Activated T-helper 1 cell treated with anti-CD3 and anti-CD28 coated beads, Interleukin-12 subunit alpha, Interleukin-12 subunit beta, Interleukin-2, Interleukin-4 antibody, amounts not matched to agents 30 ng/mL and 10 ng/mL and 1 ng/mL, durations not matched to agents 14 hours and 24 hours and 36 hours (primary cell): Measurements from ENCODE around the gene RNF166. TPM values are rescaled to one million over a fixed set of nuclear protein-coding genes. Genes with fewer than 3 reads are reported as not detected.
A peak's percentile ranks its signal among the peaks of the same experiment; 100 is the strongest.
"Not testable (repeated sequence)": the region's sequence is repeated elsewhere in the genome, so short reads cannot be mapped to it uniquely, and the experiment has no call there.

Experiments
- DNase-seq: peaks from one replicate; pipeline ENCODE4 v3.0.0; 2021; ENCODE audit warnings: low spot score
- H3K27ac Mint-ChIP-seq: one replicate; pipeline ENCODE4 v1.8.0; 2021; ENCODE audit warnings: mild to moderate bottlenecking, mixed read lengths
- H3K27me3 Mint-ChIP-seq: one replicate; pipeline ENCODE4 v1.8.0; 2022; ENCODE audit warnings: mild to moderate bottlenecking, moderate library complexity, mixed read lengths; ENCODE audit not compliant: insufficient read depth
- H3K36me3 Mint-ChIP-seq: one replicate; pipeline ENCODE4 v1.8.0; 2021; ENCODE audit warnings: low read depth, mixed read lengths
- H3K4me1 Mint-ChIP-seq: one replicate; pipeline ENCODE4 v1.8.0; 2021; ENCODE audit warnings: low read depth, mixed read lengths
- H3K4me3 Mint-ChIP-seq: one replicate; pipeline ENCODE4 v1.8.0; 2021; ENCODE audit warnings: mild to moderate bottlenecking, moderate library complexity, mixed read lengths
- H3K9me3 Mint-ChIP-seq: one replicate; pipeline ENCODE4 v1.8.0; 2021; ENCODE audit warnings: mixed read lengths
- intact Hi-C: fragments of 100-400 bp; cut with micrococcal nuclease; formaldehyde crosslinking; loops from one replicate; pipeline ENCODE4 v1.15.1; 2024
- total RNA-seq: library from RNA; stranded (reverse); gene quantifications from 2 replicates; pipeline ENCODE4 v1.2.3, GENCODE V29; 2022

RNF166 gene
- total RNA-seq, 1 donor from 2014 or later, result 42.4 TPM

DNA sequence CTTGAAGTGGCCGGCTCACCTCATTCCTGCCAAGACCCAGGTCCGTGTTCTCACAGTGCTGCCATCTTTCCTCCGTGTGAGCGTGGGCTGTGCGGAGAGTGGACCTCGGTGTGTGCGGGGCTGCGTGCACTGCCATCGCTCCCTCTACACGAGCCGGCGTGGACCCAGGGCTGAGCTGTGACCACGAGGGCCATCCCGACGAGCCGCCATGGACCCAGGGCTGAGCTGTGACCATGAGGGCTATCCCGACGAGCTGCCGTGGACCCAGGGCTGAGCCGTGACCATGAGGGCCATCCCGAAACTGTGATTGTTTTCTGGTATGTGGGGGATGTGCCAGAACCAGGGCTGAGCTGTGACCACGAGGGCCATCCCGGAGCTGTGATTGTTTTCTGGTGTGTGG is 34.4 kb downstream of the RNF166 start:
- Mint-ChIP-seq H3K27ac (no peak overlapping the region), H3K36me3 (peaks cover 13% of the 10 kb centered on the region), H3K9me3 (no peaks in the 10 kb centered on the region), H3K4me3 (no peak overlapping the region), H3K4me1 (no peaks in the 10 kb centered on the region), H3K27me3 (no peaks in the 10 kb centered on the region)
- no peak for DNase-seq
- intact Hi-C loops, result no loop called here

DNA sequence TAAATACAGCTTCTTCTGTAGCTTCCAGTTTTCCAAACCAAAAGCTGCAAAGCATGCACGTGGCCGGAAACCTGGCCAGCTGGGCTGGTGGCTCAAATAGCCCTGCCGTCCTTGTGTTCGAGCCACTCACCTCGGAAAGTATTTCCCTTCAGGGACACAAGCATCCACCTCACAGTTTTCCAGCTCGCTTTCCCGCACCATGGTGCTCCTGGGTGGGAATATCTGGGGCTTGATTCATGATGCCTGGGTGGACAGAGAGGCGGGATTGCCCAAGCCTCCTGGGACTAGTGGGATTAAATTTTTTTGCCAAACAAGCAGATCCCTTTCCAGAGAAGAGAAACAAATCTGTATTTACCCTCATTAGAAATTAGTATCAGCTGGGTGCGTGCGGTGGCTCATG is 36.2 kb downstream of the RNF166 start:
- peaks cover 3% of the 10 kb centered on the region for H3K4me1 Mint-ChIP-seq
- intact Hi-C loops, result loop anchor here (10.0 kb wide), 1 partner anchor 1285 kb away; the partner anchor contains the start of gene FBXO31
- H3K36me3 Mint-ChIP-seq, result peaks cover 11% of the 10 kb centered on the region
- H3K4me3 Mint-ChIP-seq, result no peak overlapping the region
- DNase-seq, result no peak
- no peak overlapping the region for H3K27ac Mint-ChIP-seq
- H3K9me3 Mint-ChIP-seq, result no peaks in the 10 kb centered on the region
- no peaks in the 10 kb centered on the region for H3K27me3 Mint-ChIP-seq

DNA sequence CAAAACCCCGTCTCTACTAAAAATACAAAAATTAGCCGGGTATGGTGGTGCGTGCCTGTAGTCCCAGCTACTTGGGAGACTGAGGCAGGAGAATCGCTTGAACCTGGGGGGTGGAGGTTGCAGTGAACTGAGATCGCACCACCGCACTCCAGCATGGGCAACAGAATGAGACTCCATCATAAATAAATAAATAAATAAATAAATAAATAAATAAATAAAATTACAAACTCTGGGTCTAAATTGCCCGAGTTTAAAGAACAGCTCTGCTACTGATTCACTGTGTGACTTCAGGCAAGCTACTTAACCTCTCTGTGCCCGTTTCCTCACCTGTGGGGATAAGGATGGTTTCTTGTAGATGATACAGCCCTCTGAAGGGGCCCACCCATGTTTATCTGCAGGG is 36.7 kb downstream of the RNF166 start:
- not testable (repeated sequence) for DNase-seq, H3K27me3 Mint-ChIP-seq, H3K9me3 Mint-ChIP-seq, H3K4me3 Mint-ChIP-seq, H3K27ac Mint-ChIP-seq, H3K4me1 Mint-ChIP-seq
- intact Hi-C loops, result loop anchor here (10.0 kb wide), 1 partner anchor 1285 kb away; the partner anchor contains the start of gene FBXO31
- peaks cover 11% of the 10 kb centered on the region for H3K36me3 Mint-ChIP-seq

DNA sequence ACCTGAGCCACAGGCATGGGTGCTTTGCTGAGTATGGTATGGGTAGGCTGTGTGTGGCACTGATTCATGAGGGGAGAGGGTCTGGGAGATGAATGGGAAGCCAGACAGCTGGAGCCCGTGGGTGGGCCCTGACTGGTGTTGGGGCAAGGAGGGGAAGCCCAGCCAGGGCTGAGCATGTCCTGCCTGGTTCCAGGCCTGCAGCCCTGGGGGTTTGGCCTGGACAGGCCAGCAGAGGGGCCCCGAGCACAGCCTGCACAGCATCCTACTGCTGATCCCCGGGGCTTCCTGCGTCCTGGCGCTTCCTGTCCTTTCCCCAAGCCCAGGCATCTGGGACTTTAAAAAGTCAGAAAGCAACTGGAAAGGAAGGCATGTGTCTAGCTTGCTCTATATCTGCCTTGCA is 38.7 kb downstream of the RNF166 start:
- Mint-ChIP-seq H3K27ac (no peak overlapping the region), H3K36me3 (peaks cover 8% of the 10 kb centered on the region), H3K9me3 (no peaks in the 10 kb centered on the region), H3K4me1 (peaks cover 6% of the 10 kb centered on the region), H3K27me3 (no peaks in the 10 kb centered on the region), H3K4me3 (no peak overlapping the region)
- intact Hi-C loops, result loop anchor here (10.0 kb wide), 1 partner anchor 1283 kb away; the partner anchor contains the start of gene FBXO31
- no peak for DNase-seq

DNA sequence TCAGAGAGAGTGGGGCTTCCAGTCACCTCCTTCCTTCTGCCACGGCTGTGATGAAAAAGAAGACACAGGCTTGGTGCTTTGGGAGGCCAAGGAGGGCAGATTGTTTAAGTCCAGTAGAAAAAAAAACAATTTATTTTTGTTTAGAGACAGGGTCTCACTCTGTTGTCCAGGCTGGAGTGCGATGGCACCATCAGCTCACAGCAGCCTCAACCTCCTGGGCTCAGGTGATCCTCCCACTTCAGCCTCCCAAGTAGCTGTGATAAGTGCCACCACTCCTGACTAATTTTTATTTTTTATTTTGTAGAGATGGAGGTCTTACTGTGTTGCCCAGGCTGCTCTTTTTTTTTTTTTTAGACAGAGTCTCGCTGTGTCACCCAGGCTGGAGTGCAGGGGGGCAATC is 40.6 kb downstream of the RNF166 start:
- Mint-ChIP-seq H3K4me1 (peaks cover 20% of the 10 kb centered on the region), H3K9me3 (no peaks in the 10 kb centered on the region), H3K4me3 (no peak overlapping the region), H3K36me3 (peaks cover 8% of the 10 kb centered on the region), H3K27ac (no peak overlapping the region), H3K27me3 (no peaks in the 10 kb centered on the region)
- intact Hi-C loops, result loop anchor here (10.0 kb wide), 1 partner anchor 1281 kb away; the partner anchor contains the start of gene FBXO31
- DNase-seq, result no peak

DNA sequence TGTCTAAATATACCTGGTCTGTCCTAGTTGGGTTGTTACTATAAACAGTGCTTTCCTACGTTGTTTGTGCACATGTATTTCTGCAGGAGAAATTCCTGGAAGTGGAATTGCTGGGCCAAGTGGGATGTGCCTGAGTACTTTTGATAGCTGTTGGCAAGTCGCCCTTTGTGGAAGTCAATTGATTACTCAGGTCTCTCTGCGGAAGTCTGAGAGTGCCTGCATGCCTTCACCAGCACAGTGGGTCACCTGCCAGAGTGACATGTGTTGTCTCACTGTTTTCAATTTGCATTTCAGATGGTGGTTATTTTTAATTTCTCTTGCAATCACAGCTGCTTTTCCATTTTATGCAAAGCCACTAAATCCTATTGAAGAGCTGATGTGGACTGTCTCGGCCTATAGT is 41.1 kb downstream of the RNF166 start:
- Mint-ChIP-seq H3K27me3 (no peaks in the 10 kb centered on the region), H3K36me3 (peaks cover 8% of the 10 kb centered on the region), H3K4me1 (peaks cover 20% of the 10 kb centered on the region), H3K4me3 (peak overlapping the region; percentile 63), H3K27ac (no peak overlapping the region), H3K9me3 (no peaks in the 10 kb centered on the region)
- intact Hi-C loops, result loop anchor here (10.0 kb wide), 1 partner anchor 1280 kb away; the partner anchor contains the start of gene FBXO31
- no peak for DNase-seq

DNA sequence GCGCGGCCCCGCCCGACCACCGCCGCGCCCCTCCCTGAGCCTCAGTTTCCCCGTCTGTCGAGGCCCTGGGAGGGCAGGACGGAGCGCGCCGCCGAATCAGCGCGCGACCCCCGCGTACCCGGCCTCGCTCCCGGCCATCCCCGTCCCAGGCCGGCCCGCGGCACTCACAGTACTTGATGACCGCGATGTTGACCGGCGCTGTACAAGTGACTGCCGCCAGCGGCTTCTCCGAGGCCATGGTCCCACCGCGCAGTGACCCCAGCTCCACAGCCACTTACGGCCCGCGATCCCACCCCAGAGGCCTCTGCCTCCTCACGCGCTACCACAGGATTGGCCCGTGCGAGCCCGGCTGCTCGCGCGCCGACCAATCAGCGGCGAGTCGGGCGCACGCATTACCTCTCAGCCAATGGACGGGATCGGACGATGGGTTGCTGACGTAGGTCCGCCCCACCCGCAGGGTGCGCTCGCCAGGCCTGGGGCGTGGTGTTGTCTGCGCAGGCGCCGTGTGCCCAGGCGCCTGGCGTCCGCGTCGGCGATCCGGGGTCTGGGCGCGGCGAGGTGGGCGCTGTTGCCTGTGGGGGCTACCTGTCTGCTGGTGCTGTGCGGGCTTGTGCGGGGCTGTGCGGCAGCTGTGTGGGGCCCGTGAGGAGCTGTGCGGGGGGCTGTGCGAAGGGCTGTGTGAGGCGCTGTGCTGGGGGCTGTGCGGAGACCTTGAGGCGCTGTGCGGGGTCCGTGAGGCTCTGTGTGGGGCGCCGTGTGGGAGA is 43.2 kb downstream of the RNF166 start, which contains the start of gene MVD:
TSS of gene MVD (minus strand) at position 249 of the 764 bp plus-strand sequence. CDS start at position 238, 11 bp downstream.
- peak; percentile 96 for DNase-seq
- peaks cover 20% of the 10 kb centered on the region for H3K4me1 Mint-ChIP-seq
- peak within 1 kb of the TSS; percentile 84 for H3K27ac Mint-ChIP-seq
- no peaks in the 10 kb centered on the region for H3K27me3 Mint-ChIP-seq
- no peaks in the 10 kb centered on the region for H3K9me3 Mint-ChIP-seq
- intact Hi-C loops, result loop anchor here (1.0 to 10.0 kb wide), 8 partner anchors 12 to 1278 kb away; partner anchors contain the start of genes CTU2, CYBA, FBXO31 and GALNS
- H3K4me3 Mint-ChIP-seq, result peak within 1 kb of the TSS; percentile 88
- peaks cover 5% of the 10 kb centered on the region for H3K36me3 Mint-ChIP-seq

DNA sequence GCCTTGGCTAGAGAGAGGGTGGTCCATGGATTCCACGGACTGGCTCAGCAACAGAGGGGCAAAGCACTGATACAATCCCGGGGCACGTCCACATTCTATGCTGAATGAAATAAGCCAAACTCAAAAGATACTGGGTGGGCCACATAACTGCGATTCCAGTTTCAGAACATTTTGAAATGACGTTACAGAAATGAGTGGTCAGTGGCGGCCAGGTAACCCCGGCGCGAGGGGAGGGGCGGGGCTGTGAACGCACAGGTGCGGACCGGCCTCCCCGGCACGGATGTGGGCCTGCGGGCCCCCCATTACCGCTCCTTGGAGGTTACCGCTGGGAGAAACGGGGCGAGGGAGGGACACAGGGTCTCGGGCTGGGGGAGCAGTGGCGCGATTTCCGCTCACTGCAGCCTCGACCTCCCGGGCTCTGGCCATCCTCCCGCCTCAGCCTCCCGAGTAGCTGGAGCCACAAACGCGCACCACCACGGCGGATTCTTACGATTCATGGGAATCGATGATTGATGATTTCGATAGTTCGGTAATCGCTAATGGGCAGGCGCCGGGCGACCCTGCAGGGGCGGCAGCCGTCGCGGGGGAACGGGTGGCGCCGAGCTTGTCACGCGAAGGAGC is 43.9 kb downstream of the RNF166 start:
- peak overlapping the region; percentile 84 for H3K4me3 Mint-ChIP-seq
- intact Hi-C loops, result loop anchor here (5.0 to 10.0 kb wide), 2 partner anchors 195 to 1278 kb away; partner anchors contain the start of genes FBXO31, GALNS and TRAPPC2L
- H3K9me3 Mint-ChIP-seq, result no peaks in the 10 kb centered on the region
- H3K27me3 Mint-ChIP-seq, result no peaks in the 10 kb centered on the region
- no peak for DNase-seq
- H3K27ac Mint-ChIP-seq, result peak overlapping the region; percentile 84
- peaks cover 5% of the 10 kb centered on the region for H3K36me3 Mint-ChIP-seq
- H3K4me1 Mint-ChIP-seq, result peaks cover 20% of the 10 kb centered on the region

DNA sequence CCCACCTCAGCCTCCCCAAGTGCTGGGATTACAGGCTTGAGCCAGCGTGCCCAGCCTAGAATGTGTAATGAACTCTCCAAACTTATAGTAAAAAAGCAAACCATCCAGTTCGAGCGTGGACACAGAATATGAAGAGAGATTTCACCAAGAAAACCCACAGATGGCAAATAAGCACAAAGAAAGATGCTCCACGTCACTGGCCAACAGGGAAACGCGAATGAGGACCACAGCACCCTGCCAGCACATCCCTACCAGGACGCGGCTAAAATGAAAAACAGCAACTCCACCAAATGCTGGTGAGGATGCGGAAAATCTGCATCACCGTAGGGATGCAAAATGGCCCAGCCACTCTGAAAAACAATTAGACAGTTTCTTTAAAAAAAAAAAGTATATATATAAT is 44.7 kb downstream of the RNF166 start:
- Mint-ChIP-seq H3K27me3 (no peaks in the 10 kb centered on the region), H3K9me3 (no peaks in the 10 kb centered on the region), H3K4me3 (peak overlapping the region; percentile 84), H3K27ac (peak overlapping the region; percentile 6), H3K4me1 (peaks cover 20% of the 10 kb centered on the region), H3K36me3 (peaks cover 3% of the 10 kb centered on the region)
- intact Hi-C loops, result loop anchor here (5.0 to 10.0 kb wide), 2 partner anchors 196 to 1277 kb away; partner anchors contain the start of genes FBXO31, GALNS and TRAPPC2L
- no peak for DNase-seq

DNA sequence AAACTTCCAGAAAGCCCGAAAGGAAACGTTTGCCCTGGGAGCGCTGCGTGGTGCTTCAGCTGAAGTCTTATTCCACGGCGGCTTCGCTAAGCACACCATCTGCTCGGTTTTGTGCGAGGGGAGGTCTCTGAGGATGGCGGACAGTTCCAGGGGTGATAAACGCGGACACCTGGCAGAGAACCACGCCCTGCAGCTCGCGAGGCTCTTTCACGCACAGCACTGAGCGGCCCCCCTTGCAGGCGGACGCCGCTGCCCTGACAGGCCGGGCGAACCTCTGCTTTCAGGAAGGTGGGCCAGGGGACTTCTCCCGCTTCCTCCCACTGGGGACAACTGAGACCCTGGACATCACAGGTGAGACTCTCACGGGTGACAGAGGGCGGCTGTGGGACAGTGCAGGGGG is 47.0 kb downstream of the RNF166 start:
- DNase-seq, result no peak
- Mint-ChIP-seq H3K4me3 (no peak overlapping the region), H3K4me1 (peaks cover 14% of the 10 kb centered on the region), H3K36me3 (peaks cover 8% of the 10 kb centered on the region), H3K27me3 (no peaks in the 10 kb centered on the region), H3K9me3 (no peaks in the 10 kb centered on the region), H3K27ac (no peak overlapping the region)
- intact Hi-C loops, result no loop called here

DNA sequence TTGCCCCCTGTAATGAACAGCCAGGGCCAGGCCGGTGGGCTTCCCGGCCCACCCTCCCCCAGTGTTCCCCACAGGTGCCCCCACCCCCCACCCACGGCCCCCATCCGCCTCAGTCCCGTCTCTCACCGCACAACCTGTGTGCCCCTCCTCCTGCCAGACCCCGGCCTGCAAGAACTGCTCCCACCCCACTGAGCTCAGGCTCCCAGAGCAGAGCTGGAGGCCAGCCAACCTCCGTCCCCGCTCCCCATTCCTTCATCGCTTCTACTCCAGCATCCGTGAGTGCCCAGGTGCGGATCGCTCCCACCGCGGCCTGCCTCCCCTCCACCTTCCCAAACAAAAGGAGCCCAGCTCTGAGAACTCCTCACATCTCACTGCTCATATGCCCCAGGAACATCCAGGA is 47.5 kb downstream of the RNF166 start:
- Mint-ChIP-seq H3K27ac (no peak overlapping the region), H3K27me3 (no peaks in the 10 kb centered on the region), H3K4me1 (peaks cover 14% of the 10 kb centered on the region), H3K4me3 (no peak overlapping the region), H3K9me3 (no peaks in the 10 kb centered on the region), H3K36me3 (peaks cover 8% of the 10 kb centered on the region)
- intact Hi-C loops, result no loop called here
- DNase-seq, result no peak

DNA sequence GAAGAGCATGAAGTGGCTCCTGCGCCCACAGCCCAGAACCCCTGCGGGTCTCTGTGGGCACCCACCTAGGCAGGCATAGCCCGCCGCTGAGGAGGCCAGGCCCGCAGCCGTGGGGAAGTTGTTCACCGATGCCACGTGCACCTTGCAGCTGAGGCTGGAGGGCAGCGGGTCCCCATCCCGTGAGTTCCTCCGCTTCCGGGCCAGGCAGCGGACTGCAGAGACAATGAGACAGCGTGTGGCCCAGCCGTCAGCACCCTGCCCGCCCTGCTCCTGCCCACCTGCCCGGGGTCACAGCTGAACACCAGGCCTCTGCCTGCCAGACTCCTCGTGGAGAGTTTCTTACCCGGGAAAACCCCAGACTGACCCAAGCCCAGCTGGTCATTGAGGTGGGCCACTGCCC is 48.8 kb downstream of the RNF166 start:
- Mint-ChIP-seq H3K36me3 (peaks cover 11% of the 10 kb centered on the region), H3K9me3 (no peaks in the 10 kb centered on the region), H3K27me3 (no peaks in the 10 kb centered on the region), H3K27ac (no peak overlapping the region), H3K4me3 (no peak overlapping the region), H3K4me1 (peaks cover 14% of the 10 kb centered on the region)
- intact Hi-C loops, result no loop called here
- no peak for DNase-seq
